Astrocyte of the hippocampus (primary cell): ENCODE data around the gene SELENOT.

Experiments
- DNase-seq: peaks from one replicate; pipeline ENCODE4 v3.0.0; 2011; ENCODE audit warnings: low read depth, low spot score

SELENOT gene

DNA sequence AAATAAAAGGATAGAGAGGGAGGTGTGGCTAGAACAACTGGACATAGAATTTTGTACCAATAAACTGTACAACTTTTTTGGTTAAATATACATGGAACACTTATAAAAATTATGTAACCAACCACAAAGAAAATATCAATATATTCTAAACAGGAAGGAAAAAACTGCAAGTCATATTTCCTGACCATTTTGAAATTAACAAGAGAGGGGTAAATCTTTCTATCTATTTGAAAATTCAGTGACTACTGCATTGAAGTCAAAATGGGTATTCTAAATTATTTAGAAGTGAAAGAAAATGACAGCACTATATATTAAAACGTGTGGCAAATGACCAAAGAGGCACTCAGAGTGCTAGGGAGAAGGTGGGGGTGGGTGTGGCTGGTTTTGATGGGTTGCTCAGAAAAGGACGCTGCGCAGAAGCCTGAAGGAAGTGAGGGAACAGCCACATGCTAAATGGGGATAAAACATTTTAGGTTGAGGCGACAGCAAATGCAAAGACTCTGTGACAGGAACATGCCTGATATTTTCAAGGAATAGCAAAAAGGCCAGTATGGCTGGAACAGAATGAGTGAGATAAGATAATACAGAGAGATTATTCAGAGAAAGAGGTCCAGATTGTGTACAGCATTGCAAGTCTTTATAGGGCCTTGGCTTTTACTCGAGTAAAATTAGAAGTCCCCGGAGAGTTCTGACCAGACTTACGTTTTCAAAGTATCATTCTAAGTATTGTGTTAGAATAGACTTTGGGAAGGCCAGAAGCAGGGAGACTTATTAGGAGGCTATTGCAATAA, 59.5 kb downstream of the SELENOT start:
- no peak for DNase-seq

DNA sequence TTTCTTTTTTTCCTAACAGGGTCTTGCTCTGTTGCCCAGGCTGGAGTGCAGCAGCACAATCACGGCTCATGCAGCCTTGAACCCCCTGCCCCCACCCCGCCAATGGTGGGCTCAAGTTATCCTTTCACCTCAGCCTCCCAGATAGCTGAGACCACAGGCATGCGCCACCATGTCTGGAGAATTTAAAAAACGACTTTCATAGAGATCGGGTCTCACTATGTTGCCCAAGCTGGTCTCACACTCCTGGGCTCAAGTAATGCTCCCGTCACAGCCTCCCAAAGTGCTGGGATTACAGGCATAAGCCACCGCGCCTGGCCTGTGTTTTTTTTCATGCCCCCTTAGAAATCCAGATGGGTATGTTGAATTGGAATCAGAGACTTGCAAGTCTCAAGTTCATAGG, 60.3 kb downstream of the SELENOT start:
- DNase-seq = no peak

DNA sequence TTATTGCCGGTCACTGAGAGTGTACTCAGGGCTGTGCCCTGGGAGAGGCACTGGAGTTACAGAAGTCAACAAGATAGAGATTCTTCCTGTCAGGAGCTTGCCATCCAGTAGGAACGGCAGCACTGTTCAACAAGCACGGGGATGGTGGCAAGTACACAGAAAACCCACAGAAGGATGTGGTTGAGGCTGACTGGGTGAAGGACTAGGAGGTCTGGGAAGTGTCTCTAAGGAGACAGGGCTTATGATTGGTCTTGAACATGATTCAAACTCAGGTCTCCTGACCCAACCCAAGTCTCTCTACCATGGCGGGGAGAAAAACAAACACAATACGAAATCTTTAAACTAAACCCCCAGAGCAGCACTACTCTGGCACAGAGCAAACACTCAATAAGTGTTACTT, 63.0 kb downstream of the SELENOT start:
- no peak for DNase-seq

DNA sequence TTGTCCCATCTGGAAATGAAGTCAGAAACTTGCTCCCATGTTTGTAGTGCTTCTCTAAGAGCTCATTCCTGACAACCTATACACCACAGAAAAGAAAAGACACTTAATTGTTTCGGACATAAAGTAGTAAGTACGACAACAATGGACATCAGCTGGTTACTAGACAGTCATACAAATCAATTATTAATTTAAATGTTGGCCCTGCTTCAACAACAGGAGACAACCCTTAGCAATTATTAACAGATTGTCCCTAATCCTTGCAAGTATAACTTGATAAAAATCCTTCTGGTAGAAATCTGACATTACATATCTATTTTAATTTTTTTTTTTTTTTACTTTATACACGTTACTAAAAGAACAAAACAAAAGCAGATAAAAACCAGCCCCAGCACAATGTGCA, 70.8 kb downstream of the SELENOT start:
- DNase-seq = no peak

DNA sequence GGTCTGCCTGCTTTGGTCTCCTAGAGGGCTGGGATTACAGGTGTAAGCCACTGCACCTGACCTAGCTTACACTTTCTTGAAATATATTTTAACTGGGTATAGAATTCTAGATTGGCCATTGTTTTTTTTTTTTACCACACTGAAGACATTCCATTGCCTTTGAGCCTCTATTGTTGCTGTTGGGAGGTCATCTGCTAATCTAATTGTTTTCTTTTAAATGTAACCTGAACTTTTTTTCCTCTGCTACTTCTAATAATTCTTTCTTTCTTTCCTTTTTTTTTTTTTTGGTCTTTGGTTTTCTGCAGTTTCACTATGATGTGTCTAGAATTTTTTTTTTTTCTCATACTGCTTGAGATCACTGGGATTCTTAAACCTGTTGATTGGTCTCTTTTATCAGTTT, 72.5 kb downstream of the SELENOT start:
- DNase-seq = no peak
